H9 (cell line): Measurements from ENCODE around the gene CHN2. TPM values are rescaled to one million over a fixed set of nuclear protein-coding genes. Genes with fewer than 3 reads are reported as not detected.

Source experiments
- DNase-seq: peaks from one replicate; pipeline ENCODE4 v3.0.0-alpha.2; 2017
- H2AFZ ChIP-seq: one replicate; pipeline ENCODE4 v1.6.1; 2013; ENCODE audit warnings: mild to moderate bottlenecking, low read length, control low read depth, moderate library complexity
- H2AK5ac ChIP-seq: 2 replicates; pipeline ENCODE4 v1.6.1; 2013; ENCODE audit warnings: low read length, control low read depth, mixed read lengths; ENCODE audit not compliant: insufficient read length
- H2BK120ac ChIP-seq: one replicate; pipeline ENCODE4 v1.6.1; 2013; ENCODE audit warnings: low read depth, mild to moderate bottlenecking, low read length, control low read depth, inconsistent platforms; ENCODE audit not compliant: poor library complexity, severe bottlenecking
- H2BK12ac ChIP-seq: 2 replicates; pipeline ENCODE4 v1.6.1; 2013; ENCODE audit warnings: low read length, control low read depth, mixed read lengths, low read depth; ENCODE audit not compliant: insufficient read length
- H2BK15ac ChIP-seq: 2 replicates; pipeline ENCODE4 v1.6.1; 2013; ENCODE audit warnings: low read depth, low read length, control low read depth
- H2BK20ac ChIP-seq: one replicate; pipeline ENCODE4 v1.6.1; 2013; ENCODE audit warnings: low read depth, mild to moderate bottlenecking, low read length, control low read depth, inconsistent platforms; ENCODE audit not compliant: poor library complexity, severe bottlenecking
- H2BK5ac ChIP-seq: 2 replicates; pipeline ENCODE4 v1.6.1; 2013; ENCODE audit warnings: low read length, control low read depth, mixed read lengths; ENCODE audit not compliant: insufficient read length
- H3K14ac ChIP-seq: 2 replicates; pipeline ENCODE4 v1.6.1; 2013; ENCODE audit warnings: low read length, control low read depth; ENCODE audit not compliant: insufficient read depth
- H3K18ac ChIP-seq: 2 replicates; pipeline ENCODE4 v1.6.1; 2013; ENCODE audit warnings: low read depth, mild to moderate bottlenecking, mixed read lengths, low read length, control low read depth; ENCODE audit not compliant: insufficient read length
- H3K23ac ChIP-seq: 2 replicates; pipeline ENCODE4 v1.6.1; 2013; ENCODE audit warnings: low read length, control low read depth, mixed read lengths, low read depth; ENCODE audit not compliant: insufficient read length
- H3K23me2 ChIP-seq: 2 replicates; pipeline ENCODE4 v1.6.1; 2013; ENCODE audit warnings: low read depth, mild to moderate bottlenecking, mixed read lengths, low read length, control low read depth; ENCODE audit not compliant: insufficient read length, poor library complexity, severe bottlenecking
- H3K27ac ChIP-seq: 2 replicates; pipeline ENCODE4 v1.5.1; 2013; ENCODE audit warnings: low read length, control low read depth, mixed read lengths, low read depth; ENCODE audit not compliant: insufficient read length
- H3K27me3 ChIP-seq: 2 replicates; pipeline ENCODE4 v1.6.1; 2013; ENCODE audit warnings: low read length, control low read depth, inconsistent platforms; ENCODE audit not compliant: insufficient read depth
- H3K4ac ChIP-seq: 2 replicates; pipeline ENCODE4 v1.6.1; 2013; ENCODE audit warnings: low read depth, mild to moderate bottlenecking, control low read depth, inconsistent platforms, low read length, moderate library complexity
- H3K4me1 ChIP-seq: 2 replicates; pipeline ENCODE4 v1.6.1; 2013; ENCODE audit warnings: low read length, control low read depth, inconsistent platforms; ENCODE audit not compliant: insufficient read depth
- H3K4me2 ChIP-seq: 2 replicates; pipeline ENCODE4 v1.6.1; 2013; ENCODE audit warnings: low read length, control low read depth, mixed read lengths; ENCODE audit not compliant: insufficient read length, insufficient read depth
- H3K56ac ChIP-seq: 2 replicates; pipeline ENCODE4 v1.6.1; 2013; ENCODE audit warnings: low read depth, mild to moderate bottlenecking, mixed read lengths, low read length, control low read depth; ENCODE audit not compliant: insufficient read length
- H3K79me1 ChIP-seq: 2 replicates; pipeline ENCODE4 v1.6.1; 2013; ENCODE audit warnings: low read depth, mild to moderate bottlenecking, moderate library complexity, low read length, control low read depth, inconsistent platforms; ENCODE audit not compliant: insufficient read depth, poor library complexity, severe bottlenecking
- H3K79me2 ChIP-seq: 2 replicates; pipeline ENCODE4 v1.6.1; 2013; ENCODE audit warnings: low read length, control low read depth, inconsistent platforms; ENCODE audit not compliant: insufficient read depth
- H3K9ac ChIP-seq: 2 replicates; pipeline ENCODE4 v1.6.1; 2013; ENCODE audit warnings: low read length, control low read depth, mixed read lengths; ENCODE audit not compliant: insufficient read length; ENCODE audit errors: extremely low read depth
- H3K9me3 ChIP-seq: one replicate; pipeline ENCODE4 v1.6.1; 2013; ENCODE audit warnings: low read depth, low read length, inconsistent platforms; ENCODE audit not compliant: control insufficient read depth
- H3T11ph ChIP-seq: one replicate; pipeline ENCODE4 v1.6.1; 2013; ENCODE audit warnings: mild to moderate bottlenecking, low read length, control low read depth, inconsistent platforms
- H4K20me1 ChIP-seq: one replicate; pipeline ENCODE4 v1.6.1; 2013; ENCODE audit not compliant: control insufficient read depth, insufficient read length, insufficient read depth
- H4K5ac ChIP-seq: 2 replicates; pipeline ENCODE4 v1.6.1; 2013; ENCODE audit warnings: low read depth, mild to moderate bottlenecking, mixed read lengths, low read length, control low read depth; ENCODE audit not compliant: insufficient read length
- H4K8ac ChIP-seq: replicated peaks from 2 replicates; pipeline ENCODE4 v1.6.1; 2013; ENCODE audit warnings: low read length, control low read depth, mixed read lengths, low read depth; ENCODE audit not compliant: insufficient read length
- H4K91ac ChIP-seq: 2 replicates; pipeline ENCODE4 v1.6.1; 2013; ENCODE audit warnings: low read depth, mild to moderate bottlenecking, moderate library complexity, mixed read lengths, low read length, control low read depth; ENCODE audit not compliant: insufficient read length
- H3K27ac Mint-ChIP-seq, 3 experiments: 2 replicates in 2 of 3; 3 replicates in 1 of 3; pipeline ENCODE4 v1.8.0; 2020 to 2021; ENCODE audit warnings: mixed read lengths in 3 of 3, mild to moderate bottlenecking in 1 of 3, moderate library complexity in 1 of 3
- H3K27me3 Mint-ChIP-seq: 2 replicates; pipeline ENCODE4 v1.8.0; 2021; ENCODE audit warnings: low read depth, mild to moderate bottlenecking, moderate library complexity, mixed read lengths
- H3K36me3 Mint-ChIP-seq, 3 experiments: 2 replicates in 2 of 3; 3 replicates in 1 of 3; pipeline ENCODE4 v1.8.0; 2020 to 2021; ENCODE audit warnings: low read depth in 3 of 3, mixed read lengths in 3 of 3; ENCODE audit not compliant: insufficient read depth in 1 of 3
- H3K4me1 Mint-ChIP-seq, 2 experiments: 2 replicates each; pipeline ENCODE4 v1.8.0; 2020; ENCODE audit warnings: mixed read lengths in 2 of 2
- H3K4me3 Mint-ChIP-seq, 2 experiments: 2 replicates in 1 of 2; 3 replicates in 1 of 2; pipeline ENCODE4 v1.8.0; 2020 to 2021; ENCODE audit warnings: mild to moderate bottlenecking in 2 of 2, mixed read lengths in 2 of 2, moderate library complexity in 1 of 2
- H3K9me3 Mint-ChIP-seq, 2 experiments: 2 replicates in 1 of 2; 3 replicates in 1 of 2; pipeline ENCODE4 v1.8.0; 2020; ENCODE audit warnings: mild to moderate bottlenecking in 2 of 2, mixed read lengths in 2 of 2, moderate library complexity in 1 of 2
- CTCF ChIP-seq: fragments of 200-600 bp; sonication (generic); conservative IDR thresholded peaks from 3 replicates; pipeline ENCODE4 v1.8.0; 2021; ENCODE audit warnings: antibody characterized with exemption, mild to moderate bottlenecking
- WGBS: extraction: QIAGEN DNeasy Blood & Tissue Kit; methylation state at CpG from one replicate; pipeline ENCODE4 v1.1.7; 2013; ENCODE audit warnings: missing lambda C conversion rate, low lambda C conversion rate, mixed read lengths; ENCODE audit not compliant: insufficient read length; ENCODE audit errors: extremely low coverage; 5-methylcytosine and 5-hydroxymethylcytosine counted together
- total RNA-seq: library from RNA; stranded (reverse); gene quantifications from 2 replicates; pipeline ENCODE4 v1.2.1, GENCODE V29; 2021

CHN2 gene
- total RNA-seq, 1 experiment from 2014 or later = 3.3 TPM

- no peak overlapping the region for H3K4me3 Mint-ChIP-seq
- Histone ChIP-seq H3K4ac (no peak overlapping the region), H3K23ac (no peak overlapping the region), H3K56ac (no peak overlapping the region), H2BK20ac (no peak overlapping the region), H2AK5ac (no peak overlapping the region), H3K18ac (no peak overlapping the region), H2BK15ac (no peak overlapping the region), H3K23me2 (no peaks in the 10 kb centered on the region), H2AFZ (no peak overlapping the region), H3T11ph (no peak overlapping the region), H3K9me3 (no peaks in the 10 kb centered on the region), H3K27ac (no peak overlapping the region), H3K4me1 (no peaks in the 10 kb centered on the region), H4K91ac (no peak overlapping the region), H3K79me1 (no peaks in the 10 kb centered on the region), H2BK120ac (no peak overlapping the region), H2BK12ac (no peak overlapping the region), H4K5ac (no peak overlapping the region), H3K27me3 (no peaks in the 10 kb centered on the region), H3K79me2 (no peaks in the 10 kb centered on the region), H3K9ac (no peak overlapping the region), H2BK5ac (no peak overlapping the region), H3K4me2 (no peak overlapping the region), H4K8ac (no peak overlapping the region), H3K14ac (no peak overlapping the region), H4K20me1 (no peaks in the 10 kb centered on the region)
- peak overlapping the region in 2 of 3 experiments; percentile 3 to 16; a peak in 2 of 7 replicates for H3K27ac Mint-ChIP-seq
- no peaks in the 10 kb centered on the region for H3K9me3 Mint-ChIP-seq
- peaks cover 0 to 3% of the 10 kb centered on the region in 2 experiments; a peak in 1 of 4 replicates for H3K4me1 Mint-ChIP-seq
- H3K27me3 Mint-ChIP-seq = no peaks in the 10 kb centered on the region
- DNase-seq = no peak
- H3K36me3 Mint-ChIP-seq = no peaks in the 10 kb centered on the region; a peak in 2 of 7 replicates
- no CpG with 5 or more reads among the region's 8 CpGs for WGBS
- TF ChIP-seq CTCF = no peak
Observed at GRCh38 chr7:29511851-29512250, 317.3 kb downstream of the CHN2 start.
